NB4 (cell line): ENCODE results near the gene MOXD1.

Source experiments
- POLR2A ChIP-seq: IDR thresholded peaks from 2 replicates; pipeline ENCODE4 v1.6.1; 2011; ENCODE audit warnings: mild to moderate bottlenecking; ENCODE audit not compliant: insufficient read length; ENCODE audit errors: extremely low read depth
- TF ChIP-seq, protein P1 (sequence below): IDR thresholded peaks from one replicate; pipeline ENCODE4 v1.5.1; 2012; ENCODE audit warnings: low read depth, low read length
- TF ChIP-seq, protein P2 (sequence below): IDR thresholded peaks from 2 replicates; pipeline ENCODE4 v1.6.1; 2011; ENCODE audit warnings: low read depth, low read length

DNA sequence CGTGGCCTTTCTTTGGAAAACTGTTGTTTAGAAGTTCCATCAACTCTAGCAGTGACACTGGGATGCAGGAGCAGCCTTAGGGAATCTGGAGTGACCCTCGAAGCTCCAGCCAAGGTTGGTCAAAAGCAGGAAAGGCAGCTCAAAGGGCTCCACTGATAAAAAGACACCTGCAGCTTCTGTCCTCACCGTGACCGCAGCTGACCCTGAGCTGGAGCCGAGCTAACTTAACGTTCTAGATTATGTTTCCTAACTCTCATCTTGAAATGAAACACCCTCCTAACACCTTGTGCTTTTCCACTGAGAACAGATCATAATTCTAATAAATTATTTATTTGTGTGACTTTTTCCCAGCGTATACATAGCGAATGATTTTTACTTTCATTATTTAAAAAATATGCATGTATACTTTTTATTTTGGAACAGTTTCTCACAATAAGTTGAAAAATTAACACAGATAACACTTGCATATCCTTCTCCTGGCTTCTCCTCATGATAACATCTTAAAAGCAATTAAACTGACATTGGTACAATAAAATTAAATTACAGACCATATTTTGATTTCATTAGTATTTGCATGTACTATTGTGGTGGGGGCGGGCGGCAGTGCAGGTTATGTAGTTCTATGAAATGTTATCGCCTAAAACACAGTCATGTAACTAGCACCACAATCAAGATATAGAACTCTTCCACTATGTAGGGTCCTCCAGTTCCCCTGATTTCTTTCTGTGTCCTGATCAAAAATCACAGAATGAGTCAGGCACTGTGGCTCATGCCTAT, 116.1 kb downstream of the MOXD1 start:
- TF ChIP-seq, protein P1, sequence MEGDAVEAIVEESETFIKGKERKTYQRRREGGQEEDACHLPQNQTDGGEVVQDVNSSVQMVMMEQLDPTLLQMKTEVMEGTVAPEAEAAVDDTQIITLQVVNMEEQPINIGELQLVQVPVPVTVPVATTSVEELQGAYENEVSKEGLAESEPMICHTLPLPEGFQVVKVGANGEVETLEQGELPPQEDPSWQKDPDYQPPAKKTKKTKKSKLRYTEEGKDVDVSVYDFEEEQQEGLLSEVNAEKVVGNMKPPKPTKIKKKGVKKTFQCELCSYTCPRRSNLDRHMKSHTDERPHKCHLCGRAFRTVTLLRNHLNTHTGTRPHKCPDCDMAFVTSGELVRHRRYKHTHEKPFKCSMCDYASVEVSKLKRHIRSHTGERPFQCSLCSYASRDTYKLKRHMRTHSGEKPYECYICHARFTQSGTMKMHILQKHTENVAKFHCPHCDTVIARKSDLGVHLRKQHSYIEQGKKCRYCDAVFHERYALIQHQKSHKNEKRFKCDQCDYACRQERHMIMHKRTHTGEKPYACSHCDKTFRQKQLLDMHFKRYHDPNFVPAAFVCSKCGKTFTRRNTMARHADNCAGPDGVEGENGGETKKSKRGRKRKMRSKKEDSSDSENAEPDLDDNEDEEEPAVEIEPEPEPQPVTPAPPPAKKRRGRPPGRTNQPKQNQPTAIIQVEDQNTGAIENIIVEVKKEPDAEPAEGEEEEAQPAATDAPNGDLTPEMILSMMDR: no peak
- TF ChIP-seq POLR2A: no peak
- TF ChIP-seq, protein P2, sequence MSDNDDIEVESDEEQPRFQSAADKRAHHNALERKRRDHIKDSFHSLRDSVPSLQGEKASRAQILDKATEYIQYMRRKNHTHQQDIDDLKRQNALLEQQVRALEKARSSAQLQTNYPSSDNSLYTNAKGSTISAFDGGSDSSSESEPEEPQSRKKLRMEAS: no peak
